OCI-LY3 (cell line): ENCODE results near the gene ABCG5.

Source experiments
- CTCF ChIP-seq: fragments of 200-600, 300-600 bp; sonication (generic); IDR thresholded peaks from 2 replicates; pipeline ENCODE4 v1.5.1; 2014; ENCODE audit warnings: antibody characterized with exemption, low read length, low read depth
- EZH2phosphoT487 ChIP-seq: fragments of 200-600 bp; shearing (Covaris generic); IDR thresholded peaks from 2 replicates; pipeline ENCODE4 v1.6.1; 2018; ENCODE audit warnings: antibody characterized with exemption, mixed run types, low read depth

- TF ChIP-seq CTCF = no peak
- TF ChIP-seq EZH2phosphoT487 = no peak
Observed at GRCh38 chr2:43788646-43789045, 50.0 kb downstream of the ABCG5 start.
